Activated naive CD4-positive, alpha-beta T cell treated with anti-CD3 and anti-CD28 coated beads, Interleukin-2, amount 50 U/mL, for 16 hours (primary cell): ENCODE measurements around the gene P3H2.

Experiments
- DNase-seq: peaks from one replicate; pipeline ENCODE4 v3.0.0-alpha.2; 2020

Gene P3H2

DNA sequence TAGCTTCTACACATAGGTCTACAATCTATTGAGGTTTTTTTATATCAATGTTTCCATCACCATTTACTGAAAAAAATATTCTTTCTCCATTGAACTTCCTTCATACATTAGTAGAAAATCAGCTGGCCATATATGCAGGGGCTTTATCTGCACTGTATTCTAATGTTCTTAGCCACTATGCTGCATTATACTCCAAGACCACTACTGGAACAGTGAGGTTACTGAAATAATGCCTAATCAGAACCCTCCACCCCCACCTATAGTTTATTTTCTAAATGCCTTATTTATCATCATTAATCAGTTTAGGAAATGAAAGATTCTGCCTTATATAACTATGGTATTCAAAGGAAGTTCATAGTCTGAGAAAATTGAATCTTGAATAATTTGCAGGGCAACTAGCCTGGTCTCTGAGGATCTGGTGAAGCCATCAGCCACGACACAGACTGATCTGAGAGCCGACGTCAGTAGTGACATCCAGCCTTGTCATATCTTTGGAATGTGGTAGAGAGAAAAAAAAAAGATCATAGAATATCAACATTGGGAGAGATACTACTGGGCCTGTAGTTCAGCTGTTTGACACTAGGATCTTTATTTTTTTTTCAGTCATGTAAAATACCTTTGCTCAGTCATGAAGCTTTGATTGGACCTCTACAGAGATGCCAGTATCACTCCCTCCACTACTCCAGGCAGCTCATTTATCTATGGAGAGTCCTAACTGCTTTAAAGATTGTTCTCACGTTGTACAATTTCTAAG, 66.6 kb downstream of the P3H2 start:
- no peak for DNase-seq

DNA sequence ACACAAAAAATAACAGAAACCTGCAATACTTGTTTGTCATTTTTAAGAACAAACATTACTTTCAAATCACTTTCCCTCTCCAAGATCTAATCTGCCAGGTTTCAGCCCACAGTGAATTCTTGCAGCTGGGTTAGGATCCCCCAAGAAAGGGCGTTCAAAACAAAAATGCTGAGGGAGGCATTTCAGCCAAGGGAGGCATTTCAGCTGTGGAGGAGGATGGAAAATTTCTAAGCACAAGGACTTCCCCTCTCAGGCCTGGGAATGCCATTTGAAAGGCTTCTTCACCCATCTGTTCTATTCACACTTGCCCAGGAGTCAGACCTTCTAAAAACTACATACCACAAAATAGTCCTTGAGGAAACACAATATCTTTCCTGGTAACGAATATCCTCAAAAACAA, 69.1 kb downstream of the P3H2 start:
- DNase-seq, result no peak

DNA sequence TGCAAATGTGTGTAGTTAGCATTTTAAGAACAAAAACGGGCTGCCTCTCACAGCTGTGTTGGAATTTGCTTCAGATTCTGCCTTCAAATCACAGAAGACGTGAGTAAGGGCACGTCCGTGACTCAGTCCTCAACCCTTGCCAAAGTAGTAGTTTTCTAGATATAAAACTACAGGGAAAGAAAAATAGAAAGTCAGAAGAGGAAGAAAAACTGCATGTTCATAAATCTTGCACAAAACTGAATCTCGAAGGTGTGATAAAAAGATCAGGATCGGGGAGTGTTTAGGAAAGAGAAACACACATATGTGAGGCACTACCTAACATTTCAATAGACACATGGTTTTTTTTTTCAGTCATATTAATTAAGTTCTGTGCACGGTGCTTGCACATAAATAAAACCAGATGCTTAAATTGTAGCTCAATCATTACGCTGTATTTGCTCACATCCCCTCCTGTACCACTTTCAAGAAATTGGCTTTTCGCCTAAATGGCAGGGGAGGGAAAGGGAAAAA, 71.7 kb downstream of the P3H2 start:
- DNase-seq, result no peak

DNA sequence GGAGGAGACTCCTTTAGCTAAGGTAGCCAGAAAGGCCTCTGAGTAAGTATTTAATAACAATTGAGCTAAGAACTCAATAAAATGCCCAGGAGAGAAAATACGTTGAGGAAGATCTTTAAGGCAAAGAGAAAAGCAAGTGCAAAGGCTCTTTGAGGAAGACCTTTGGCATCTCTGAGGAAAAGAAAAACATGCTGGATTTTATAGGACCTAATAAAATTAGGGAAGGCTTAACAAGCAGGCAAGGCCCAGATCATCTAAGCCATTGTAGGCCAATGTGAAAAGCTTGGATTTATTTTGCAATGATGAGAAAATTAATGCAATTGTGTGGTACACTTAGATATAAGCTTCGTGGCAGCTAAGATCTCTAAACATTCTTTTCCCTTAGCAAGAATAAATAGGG, 75.7 kb downstream of the P3H2 start:
- no peak for DNase-seq

DNA sequence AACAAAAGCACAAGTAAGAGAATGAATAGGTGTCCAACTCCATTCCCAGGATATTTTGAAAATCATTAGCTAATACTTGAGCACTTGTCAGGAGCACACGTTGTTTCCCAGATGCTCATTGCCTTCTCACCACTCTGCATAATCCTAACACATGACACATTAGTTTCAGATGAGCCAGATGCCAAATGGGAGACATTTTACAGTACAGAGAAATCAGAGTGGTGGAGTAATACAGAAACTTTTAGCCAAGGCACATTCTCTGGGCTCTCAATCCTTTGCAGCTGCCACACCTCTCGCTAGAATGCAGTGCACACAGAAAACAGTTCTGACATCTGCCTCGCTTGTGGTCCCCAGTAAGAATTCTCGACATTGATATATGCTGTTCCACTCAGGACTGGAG, 76.6 kb downstream of the P3H2 start:
- no peak for DNase-seq

DNA sequence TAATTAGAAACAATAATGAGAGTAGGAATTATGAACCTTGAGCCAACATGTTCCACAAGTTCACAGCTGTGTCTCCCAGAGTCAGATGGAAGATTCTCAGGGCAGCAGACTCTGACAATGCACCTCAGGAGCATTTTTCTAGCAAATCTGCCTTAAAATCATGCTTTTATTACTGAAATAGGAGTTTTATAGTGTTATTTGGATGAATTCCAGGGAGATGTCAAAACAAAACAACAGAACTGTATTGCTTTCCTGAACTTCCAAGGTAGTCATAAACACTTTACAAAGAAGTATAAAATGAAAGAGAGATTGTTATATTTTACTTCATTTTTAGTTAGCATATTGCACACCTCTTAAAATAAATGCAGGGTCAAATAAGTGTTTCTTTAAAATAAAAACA, 77.0 kb downstream of the P3H2 start:
- no peak for DNase-seq

DNA sequence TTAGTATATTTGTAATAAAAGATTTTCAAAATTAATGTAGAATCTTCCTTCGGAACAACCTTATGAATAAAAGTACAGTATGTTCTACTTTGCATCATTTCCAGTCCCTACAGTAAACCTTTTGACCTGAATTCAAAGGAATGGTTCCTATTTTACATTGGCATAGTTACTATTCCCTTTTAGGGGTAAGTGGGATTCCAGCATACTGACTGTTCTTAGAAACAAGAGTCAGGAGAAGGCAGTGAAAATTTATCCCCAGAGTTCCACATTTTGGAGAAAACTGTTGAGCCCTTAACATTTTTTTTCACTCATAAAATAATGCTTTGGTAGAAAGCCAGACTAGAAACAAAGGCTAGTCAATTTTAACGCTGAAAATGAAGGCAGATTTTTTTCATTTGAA, 78.1 kb downstream of the P3H2 start:
- no peak for DNase-seq

DNA sequence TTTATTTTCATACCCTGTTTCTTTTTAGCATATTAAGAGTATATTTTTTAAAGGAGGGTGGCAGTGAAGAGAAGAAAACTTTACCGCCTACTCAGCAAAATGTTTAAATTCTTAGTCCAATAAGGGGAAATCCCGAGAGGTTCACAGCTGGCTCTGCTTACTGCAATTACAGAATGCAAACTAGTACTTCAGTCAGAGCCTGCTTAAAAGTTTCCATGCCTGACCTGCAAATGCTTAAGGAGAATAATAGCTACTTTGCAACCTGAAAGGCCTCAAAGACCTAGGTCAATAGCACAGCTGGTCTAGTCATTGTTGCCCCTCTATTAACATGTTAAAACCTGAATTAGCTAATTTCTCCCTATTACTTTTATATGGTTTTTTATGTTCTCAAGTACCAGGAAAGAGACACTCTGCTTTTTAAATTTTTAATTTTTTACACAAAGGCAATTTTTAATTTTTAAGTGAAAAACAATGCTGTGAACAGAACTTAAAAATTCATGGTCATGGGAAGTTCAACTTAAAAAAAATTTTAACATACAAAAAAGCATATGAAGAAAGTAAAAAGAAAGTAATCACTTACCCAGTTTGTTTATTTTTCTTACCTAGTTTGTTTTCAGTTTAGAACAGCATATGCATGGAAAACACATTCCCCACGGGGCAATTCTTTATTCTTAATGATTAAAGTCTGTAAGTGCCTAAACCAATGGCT, 79.2 kb downstream of the P3H2 start:
- no peak for DNase-seq

DNA sequence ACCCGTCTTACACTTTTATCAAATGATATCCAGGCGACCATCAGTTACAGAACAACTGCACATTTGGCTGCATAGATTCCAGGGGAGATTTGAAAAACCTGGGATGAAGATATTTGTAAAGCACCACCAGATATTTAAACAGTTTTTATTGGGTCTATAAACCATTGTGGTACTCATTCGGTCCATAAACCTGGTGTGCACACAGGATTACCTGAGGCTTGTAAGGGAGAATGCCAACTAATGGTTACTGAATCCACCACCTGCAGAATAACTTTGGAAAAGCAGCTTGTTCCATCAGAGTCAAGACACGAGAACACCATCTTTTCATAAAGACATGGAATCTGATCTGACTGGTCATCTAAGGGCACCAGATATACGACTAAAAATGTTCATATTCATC, 80.6 kb downstream of the P3H2 start:
- no peak for DNase-seq

DNA sequence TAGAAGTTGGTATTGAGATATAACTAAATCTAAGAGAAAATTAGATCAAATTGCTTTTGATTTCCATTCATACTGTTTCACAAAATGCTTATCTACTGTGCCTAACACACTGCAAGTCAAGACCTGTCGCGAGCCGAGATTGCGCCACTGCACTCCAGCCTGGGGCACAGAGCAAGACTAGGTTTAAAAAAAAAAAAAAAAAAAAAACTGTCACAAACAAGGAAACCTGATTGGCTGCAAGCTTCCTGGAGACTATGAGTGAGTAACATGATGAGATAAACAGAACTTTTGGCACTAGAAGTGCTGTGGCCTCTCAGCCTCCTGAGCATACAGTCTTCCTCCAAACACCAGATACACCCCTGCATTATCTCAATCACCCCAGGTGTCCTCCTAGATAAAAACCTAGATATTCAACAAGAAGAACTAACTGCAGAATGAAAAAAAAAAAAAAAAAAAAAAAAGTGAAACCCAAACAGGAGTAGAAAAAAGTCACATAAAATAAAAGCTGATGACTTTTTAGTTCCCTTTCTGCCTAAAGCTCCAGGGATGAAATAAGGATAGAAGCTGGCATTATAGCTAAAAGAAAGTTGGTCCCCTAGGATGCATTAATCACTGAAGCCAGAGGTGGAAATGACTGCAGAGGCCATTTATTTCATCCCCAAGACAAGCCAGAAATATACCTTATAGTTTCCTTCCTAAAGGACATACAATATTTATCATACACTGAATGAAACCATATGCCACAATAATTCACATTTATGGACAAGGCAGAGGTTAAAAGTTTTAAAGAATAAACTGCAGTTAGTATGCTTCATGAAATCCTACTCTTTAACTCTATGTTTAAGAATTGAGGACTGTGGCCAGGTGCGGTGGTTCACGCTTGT, 82.4 kb downstream of the P3H2 start:
- DNase-seq, result no peak

DNA sequence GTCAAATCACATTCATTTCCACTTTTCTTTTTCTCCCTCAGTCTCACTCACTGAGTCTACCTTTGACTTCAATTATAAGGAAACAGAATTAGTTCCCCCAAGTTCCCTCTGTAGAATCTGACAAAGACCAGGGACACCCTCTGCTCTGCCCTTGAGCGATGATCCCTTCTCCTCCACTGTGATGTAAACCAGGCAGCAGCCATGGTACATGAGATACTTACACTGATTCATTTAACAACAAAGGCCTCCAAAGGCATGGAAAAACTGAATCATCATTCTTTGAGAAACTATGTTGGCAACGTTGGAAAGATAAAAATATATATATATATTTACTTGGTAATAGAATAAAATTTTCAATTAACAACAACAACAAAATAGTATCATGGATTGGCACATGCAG, 84.1 kb downstream of the P3H2 start:
- DNase-seq, result no peak

DNA sequence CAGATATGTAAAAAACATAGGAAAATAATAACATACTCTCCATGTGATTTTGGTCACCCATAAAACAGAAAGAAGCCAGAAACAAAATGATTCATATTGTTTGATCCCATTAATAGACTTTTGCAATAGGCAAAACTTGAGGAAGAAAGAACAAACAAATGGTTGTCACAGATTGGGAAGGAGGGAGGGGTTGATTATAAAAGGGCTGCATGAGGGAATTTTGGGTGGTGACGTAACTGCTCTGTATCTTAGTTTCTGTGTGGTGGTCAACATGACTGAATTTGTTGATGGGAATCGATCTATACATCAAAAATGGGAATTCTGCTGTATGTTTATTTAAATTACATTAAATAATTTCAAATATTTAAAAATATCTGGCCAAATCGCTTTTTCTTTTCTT, 86.3 kb downstream of the P3H2 start:
- DNase-seq, result no peak

DNA sequence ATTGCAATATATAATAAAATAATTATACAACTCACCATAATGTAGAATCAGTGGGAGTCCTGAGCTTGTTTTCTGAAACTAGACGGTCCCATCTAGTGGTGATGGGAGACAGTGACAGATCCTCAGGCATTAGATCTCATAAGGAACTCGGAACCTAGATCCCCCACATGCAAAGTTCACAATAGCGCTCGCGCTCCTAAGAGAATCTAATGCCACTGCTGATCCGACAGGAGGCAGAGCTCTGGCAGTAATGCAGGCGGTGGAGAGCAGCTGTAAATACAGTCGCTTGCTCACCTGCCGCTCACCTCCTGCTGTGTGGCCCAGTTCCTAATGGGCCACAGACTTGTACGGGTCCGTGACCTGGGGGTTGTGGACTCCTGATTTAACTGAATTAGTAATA, 87.8 kb downstream of the P3H2 start:
- no peak for DNase-seq

DNA sequence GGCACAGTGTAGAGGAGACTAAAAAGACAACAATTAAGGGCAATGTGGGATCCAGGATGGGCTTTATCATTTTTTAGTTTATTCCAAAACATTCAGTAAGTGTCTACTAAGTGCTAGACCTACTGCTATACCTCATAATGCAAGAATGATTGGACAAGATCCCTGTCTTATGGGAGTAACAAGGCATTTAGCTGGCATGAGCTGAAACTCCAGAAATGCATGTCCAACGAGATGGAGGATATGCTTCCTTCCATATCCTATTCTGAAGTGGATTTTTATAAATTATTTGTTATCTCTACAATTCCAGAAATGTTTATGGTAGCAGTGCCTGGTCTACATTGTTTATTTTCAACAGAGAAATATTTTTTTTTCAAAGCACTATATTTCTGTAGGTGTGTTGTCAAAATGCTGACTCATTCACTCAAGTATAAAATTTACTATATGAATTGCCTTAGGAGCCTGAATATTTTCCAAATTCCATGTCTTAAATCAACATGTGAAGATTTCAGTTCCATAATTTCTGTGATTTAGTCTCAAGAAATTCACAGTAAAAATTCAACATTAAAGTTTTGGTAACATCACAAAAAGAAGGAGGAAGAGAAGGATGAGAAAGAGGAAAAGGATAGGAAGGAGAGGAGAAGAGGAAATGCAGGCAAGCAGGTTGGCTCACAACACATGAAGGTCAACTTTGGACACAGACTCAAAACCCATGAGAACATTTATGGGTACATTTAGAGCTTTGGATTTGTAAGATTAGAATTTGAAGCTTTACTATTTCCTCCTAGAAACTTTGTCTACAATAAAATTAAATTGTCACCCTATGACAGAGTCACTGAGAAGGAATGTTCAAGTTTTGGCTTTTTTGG, 88.6 kb downstream of the P3H2 start:
- no peak for DNase-seq

DNA sequence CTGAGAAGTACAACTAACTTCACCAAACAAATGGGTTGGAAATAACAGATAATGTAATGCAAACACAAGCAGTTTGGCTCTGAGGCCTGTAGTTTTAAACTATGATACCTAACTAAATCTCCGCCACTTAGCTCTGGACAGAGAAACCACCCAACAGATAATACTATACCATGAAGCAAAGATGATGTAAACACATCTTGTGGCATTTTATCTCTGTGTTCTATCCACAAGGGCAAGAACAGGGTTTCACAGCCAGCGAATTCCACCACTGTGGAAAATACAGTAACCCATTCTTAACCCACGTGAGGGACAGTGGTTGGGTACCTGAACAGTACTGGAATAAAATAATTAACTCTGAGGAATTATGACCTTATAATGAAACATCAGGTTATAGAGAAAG, 93.6 kb downstream of the P3H2 start:
- no peak for DNase-seq

DNA sequence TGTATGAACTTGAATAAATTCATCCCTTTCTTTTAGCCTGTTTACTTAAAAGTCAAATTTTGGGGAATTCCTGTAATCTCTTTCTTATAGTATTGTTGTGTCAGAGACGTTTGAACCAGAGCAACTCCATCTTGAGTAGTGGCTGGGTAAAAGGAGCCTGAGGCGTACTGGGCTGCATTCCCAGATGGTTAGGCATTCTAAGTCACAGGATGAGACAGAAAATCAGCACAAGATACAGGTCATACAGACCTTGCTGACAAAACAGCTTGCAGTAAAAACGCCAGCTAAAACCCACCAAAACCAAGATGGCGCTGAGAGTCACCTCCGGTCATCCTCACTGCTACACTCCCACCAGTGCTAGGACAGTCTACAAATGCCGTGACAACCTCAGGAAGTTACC, 94.5 kb downstream of the P3H2 start:
- DNase-seq, result no peak

DNA sequence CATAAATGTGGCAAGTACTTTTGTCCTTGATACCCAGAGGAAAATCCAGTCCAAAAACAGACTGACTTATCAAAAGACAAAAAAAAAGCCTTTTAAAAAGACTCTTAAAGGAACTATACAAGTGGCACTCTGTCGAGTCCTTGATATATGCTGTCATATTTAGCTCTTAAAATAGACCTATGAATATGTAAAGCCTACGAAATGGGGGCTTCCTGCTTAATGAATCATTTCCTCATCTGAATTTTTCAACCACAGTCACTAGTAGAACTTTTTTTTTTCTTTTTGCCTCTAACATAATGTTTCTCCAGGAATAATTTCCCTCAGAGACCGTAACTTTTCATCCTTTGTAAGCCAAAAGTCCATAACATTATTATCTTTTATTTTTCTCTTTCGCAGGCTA, 95.8 kb downstream of the P3H2 start:
- no peak for DNase-seq

DNA sequence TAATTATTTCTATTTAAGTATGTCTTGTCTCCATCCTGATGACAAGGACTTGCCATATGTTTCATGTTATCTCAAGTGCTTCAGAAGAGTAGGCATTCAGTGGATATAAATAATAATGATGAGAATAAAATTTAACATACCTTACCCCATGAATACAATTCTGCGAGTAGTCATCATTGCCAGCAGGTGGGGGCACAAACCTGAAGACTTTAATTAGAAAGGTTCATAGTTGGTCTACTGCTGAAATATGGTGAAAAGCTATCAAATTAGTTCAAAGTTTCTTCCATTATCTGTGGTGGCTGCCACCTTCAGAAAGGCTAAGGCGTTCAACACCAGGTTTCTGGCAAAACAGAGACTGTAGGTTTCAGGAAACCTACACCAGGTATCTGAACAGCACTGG, 100.9 kb downstream of the P3H2 start:
- no peak for DNase-seq

DNA sequence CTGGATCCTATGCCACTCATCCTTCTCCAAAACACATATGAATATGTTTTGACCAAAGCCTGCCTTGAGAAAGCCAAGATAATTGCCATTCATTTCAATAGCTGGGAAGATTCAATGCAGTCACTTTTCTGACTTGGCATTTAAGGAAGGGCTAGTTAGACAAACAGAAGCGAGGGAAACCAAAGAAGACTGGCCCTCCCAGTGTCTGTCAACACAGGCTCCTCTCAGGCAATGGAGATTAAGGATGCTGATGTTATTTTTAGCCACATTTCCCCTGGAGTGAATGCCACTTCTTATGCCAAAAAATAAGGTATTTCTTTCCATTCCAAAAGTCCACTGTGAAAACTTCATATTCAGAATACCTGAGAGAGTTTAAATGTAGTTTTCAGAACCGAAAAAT, 101.7 kb downstream of the P3H2 start:
- DNase-seq, result no peak

DNA sequence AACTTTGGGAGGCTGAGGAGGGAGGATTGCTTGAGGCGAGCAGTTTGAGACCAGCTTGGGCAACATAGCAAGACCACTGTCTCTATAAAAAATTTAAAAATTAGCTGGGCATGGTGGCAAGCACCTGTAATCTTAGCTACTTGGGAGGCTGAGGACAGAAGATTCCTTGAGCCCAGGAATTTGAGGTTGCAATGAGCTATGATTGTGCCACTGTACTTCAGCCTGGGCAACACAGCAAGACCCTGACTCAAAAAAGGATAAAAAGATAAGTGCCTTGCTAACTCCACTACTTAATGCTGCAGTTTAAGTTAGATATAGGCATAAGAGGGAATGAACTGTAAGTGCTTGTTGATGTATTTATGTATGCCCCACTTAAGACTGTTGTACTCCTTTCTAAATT, 102.2 kb downstream of the P3H2 start:
- no peak for DNase-seq

DNA sequence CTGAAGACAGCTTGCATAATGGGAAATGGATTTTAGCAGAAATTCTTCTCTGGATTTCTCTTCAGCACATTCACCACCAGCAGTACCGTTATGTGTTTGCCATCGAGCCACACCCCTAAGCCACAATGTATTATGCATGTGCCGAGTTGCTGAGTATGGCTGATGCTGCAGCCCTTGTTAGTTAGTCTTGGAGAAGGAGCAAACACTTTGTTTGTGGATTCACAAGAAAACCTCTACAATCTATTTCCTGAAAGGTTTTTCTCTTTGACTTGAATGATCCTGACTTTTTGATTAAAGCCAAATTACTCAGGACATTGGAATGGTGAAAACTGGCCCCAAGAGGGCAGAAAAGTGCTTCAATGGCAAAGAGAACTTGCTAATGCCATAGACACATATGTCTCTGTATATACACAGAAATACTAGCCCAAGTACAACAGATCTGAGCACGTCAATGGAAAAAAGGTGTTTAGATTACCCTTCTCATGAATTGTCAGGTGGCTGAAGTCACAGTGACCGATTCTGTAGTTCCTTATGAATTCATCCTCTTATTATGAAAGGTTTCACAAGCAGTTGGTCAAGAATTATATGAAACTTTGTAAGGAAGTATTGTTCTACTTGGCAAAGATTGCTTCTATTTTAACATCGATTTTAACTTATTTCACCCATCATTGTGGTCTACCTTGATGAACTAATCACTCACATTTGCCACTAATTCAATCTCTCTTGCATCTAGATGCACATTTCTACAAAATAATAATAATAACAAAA, 103.0 kb downstream of the P3H2 start:
- DNase-seq, result no peak

DNA sequence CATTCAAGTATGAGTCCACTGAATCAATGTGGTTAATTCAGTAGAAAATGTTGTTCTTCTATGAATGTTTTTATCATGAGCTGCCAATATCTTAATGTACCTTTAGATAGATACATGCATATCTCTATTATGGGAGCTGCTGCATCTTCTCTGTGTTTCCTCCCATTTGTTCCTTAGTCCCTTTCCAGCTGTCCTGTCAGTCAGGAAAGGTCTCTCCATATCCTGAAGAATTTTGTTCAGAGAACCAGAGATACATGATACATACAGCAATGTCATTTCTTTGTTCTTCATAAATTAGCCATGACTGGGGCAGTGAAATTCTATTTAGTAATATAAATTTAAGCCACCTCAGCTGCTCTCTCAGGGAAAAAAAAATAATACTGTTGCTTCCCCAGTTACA, 103.7 kb downstream of the P3H2 start:
- no peak for DNase-seq
